H9 (cell line): ENCODE results near the gene RCAN2. TPM values are rescaled to one million over a fixed set of nuclear protein-coding genes. Genes with fewer than 3 reads are reported as not detected.
A peak's percentile ranks its signal among the peaks of the same experiment; 100 is the strongest.

Experiments used
- DNase-seq: peaks from one replicate; pipeline ENCODE4 v3.0.0-alpha.2; 2017
- H2AFZ ChIP-seq: one replicate; pipeline ENCODE4 v1.6.1; 2013; ENCODE audit warnings: mild to moderate bottlenecking, low read length, control low read depth, moderate library complexity
- H2AK5ac ChIP-seq: 2 replicates; pipeline ENCODE4 v1.6.1; 2013; ENCODE audit warnings: low read length, control low read depth, mixed read lengths; ENCODE audit not compliant: insufficient read length
- H2BK120ac ChIP-seq: one replicate; pipeline ENCODE4 v1.6.1; 2013; ENCODE audit warnings: low read depth, mild to moderate bottlenecking, low read length, control low read depth, inconsistent platforms; ENCODE audit not compliant: poor library complexity, severe bottlenecking
- H2BK12ac ChIP-seq: 2 replicates; pipeline ENCODE4 v1.6.1; 2013; ENCODE audit warnings: low read length, control low read depth, mixed read lengths, low read depth; ENCODE audit not compliant: insufficient read length
- H2BK15ac ChIP-seq: 2 replicates; pipeline ENCODE4 v1.6.1; 2013; ENCODE audit warnings: low read depth, low read length, control low read depth
- H2BK20ac ChIP-seq: one replicate; pipeline ENCODE4 v1.6.1; 2013; ENCODE audit warnings: low read depth, mild to moderate bottlenecking, low read length, control low read depth, inconsistent platforms; ENCODE audit not compliant: poor library complexity, severe bottlenecking
- H2BK5ac ChIP-seq: 2 replicates; pipeline ENCODE4 v1.6.1; 2013; ENCODE audit warnings: low read length, control low read depth, mixed read lengths; ENCODE audit not compliant: insufficient read length
- H3K14ac ChIP-seq: 2 replicates; pipeline ENCODE4 v1.6.1; 2013; ENCODE audit warnings: low read length, control low read depth; ENCODE audit not compliant: insufficient read depth
- H3K18ac ChIP-seq: 2 replicates; pipeline ENCODE4 v1.6.1; 2013; ENCODE audit warnings: low read depth, mild to moderate bottlenecking, mixed read lengths, low read length, control low read depth; ENCODE audit not compliant: insufficient read length
- H3K23ac ChIP-seq: 2 replicates; pipeline ENCODE4 v1.6.1; 2013; ENCODE audit warnings: low read length, control low read depth, mixed read lengths, low read depth; ENCODE audit not compliant: insufficient read length
- H3K23me2 ChIP-seq: 2 replicates; pipeline ENCODE4 v1.6.1; 2013; ENCODE audit warnings: low read depth, mild to moderate bottlenecking, mixed read lengths, low read length, control low read depth; ENCODE audit not compliant: insufficient read length, poor library complexity, severe bottlenecking
- H3K27ac ChIP-seq: 2 replicates; pipeline ENCODE4 v1.5.1; 2013; ENCODE audit warnings: low read length, control low read depth, mixed read lengths, low read depth; ENCODE audit not compliant: insufficient read length
- H3K27me3 ChIP-seq: 2 replicates; pipeline ENCODE4 v1.6.1; 2013; ENCODE audit warnings: low read length, control low read depth, inconsistent platforms; ENCODE audit not compliant: insufficient read depth
- H3K4ac ChIP-seq: 2 replicates; pipeline ENCODE4 v1.6.1; 2013; ENCODE audit warnings: low read depth, mild to moderate bottlenecking, control low read depth, inconsistent platforms, low read length, moderate library complexity
- H3K4me1 ChIP-seq: 2 replicates; pipeline ENCODE4 v1.6.1; 2013; ENCODE audit warnings: low read length, control low read depth, inconsistent platforms; ENCODE audit not compliant: insufficient read depth
- H3K4me2 ChIP-seq: 2 replicates; pipeline ENCODE4 v1.6.1; 2013; ENCODE audit warnings: low read length, control low read depth, mixed read lengths; ENCODE audit not compliant: insufficient read length, insufficient read depth
- H3K56ac ChIP-seq: 2 replicates; pipeline ENCODE4 v1.6.1; 2013; ENCODE audit warnings: low read depth, mild to moderate bottlenecking, mixed read lengths, low read length, control low read depth; ENCODE audit not compliant: insufficient read length
- H3K79me1 ChIP-seq: 2 replicates; pipeline ENCODE4 v1.6.1; 2013; ENCODE audit warnings: low read depth, mild to moderate bottlenecking, moderate library complexity, low read length, control low read depth, inconsistent platforms; ENCODE audit not compliant: insufficient read depth, poor library complexity, severe bottlenecking
- H3K79me2 ChIP-seq: 2 replicates; pipeline ENCODE4 v1.6.1; 2013; ENCODE audit warnings: low read length, control low read depth, inconsistent platforms; ENCODE audit not compliant: insufficient read depth
- H3K9ac ChIP-seq: 2 replicates; pipeline ENCODE4 v1.6.1; 2013; ENCODE audit warnings: low read length, control low read depth, mixed read lengths; ENCODE audit not compliant: insufficient read length; ENCODE audit errors: extremely low read depth
- H3K9me3 ChIP-seq: one replicate; pipeline ENCODE4 v1.6.1; 2013; ENCODE audit warnings: low read depth, low read length, inconsistent platforms; ENCODE audit not compliant: control insufficient read depth
- H3T11ph ChIP-seq: one replicate; pipeline ENCODE4 v1.6.1; 2013; ENCODE audit warnings: mild to moderate bottlenecking, low read length, control low read depth, inconsistent platforms
- H4K20me1 ChIP-seq: one replicate; pipeline ENCODE4 v1.6.1; 2013; ENCODE audit not compliant: control insufficient read depth, insufficient read length, insufficient read depth
- H4K5ac ChIP-seq: 2 replicates; pipeline ENCODE4 v1.6.1; 2013; ENCODE audit warnings: low read depth, mild to moderate bottlenecking, mixed read lengths, low read length, control low read depth; ENCODE audit not compliant: insufficient read length
- H4K8ac ChIP-seq: replicated peaks from 2 replicates; pipeline ENCODE4 v1.6.1; 2013; ENCODE audit warnings: low read length, control low read depth, mixed read lengths, low read depth; ENCODE audit not compliant: insufficient read length
- H4K91ac ChIP-seq: 2 replicates; pipeline ENCODE4 v1.6.1; 2013; ENCODE audit warnings: low read depth, mild to moderate bottlenecking, moderate library complexity, mixed read lengths, low read length, control low read depth; ENCODE audit not compliant: insufficient read length
- H3K27ac Mint-ChIP-seq, 3 experiments: 2 replicates in 2 of 3; 3 replicates in 1 of 3; pipeline ENCODE4 v1.8.0; 2020 to 2021; ENCODE audit warnings: mixed read lengths in 3 of 3, mild to moderate bottlenecking in 1 of 3, moderate library complexity in 1 of 3
- H3K27me3 Mint-ChIP-seq: 2 replicates; pipeline ENCODE4 v1.8.0; 2021; ENCODE audit warnings: low read depth, mild to moderate bottlenecking, moderate library complexity, mixed read lengths
- H3K36me3 Mint-ChIP-seq, 3 experiments: 2 replicates in 2 of 3; 3 replicates in 1 of 3; pipeline ENCODE4 v1.8.0; 2020 to 2021; ENCODE audit warnings: low read depth in 3 of 3, mixed read lengths in 3 of 3; ENCODE audit not compliant: insufficient read depth in 1 of 3
- H3K4me1 Mint-ChIP-seq, 2 experiments: 2 replicates each; pipeline ENCODE4 v1.8.0; 2020; ENCODE audit warnings: mixed read lengths in 2 of 2
- H3K4me3 Mint-ChIP-seq, 2 experiments: 2 replicates in 1 of 2; 3 replicates in 1 of 2; pipeline ENCODE4 v1.8.0; 2020 to 2021; ENCODE audit warnings: mild to moderate bottlenecking in 2 of 2, mixed read lengths in 2 of 2, moderate library complexity in 1 of 2
- H3K9me3 Mint-ChIP-seq, 2 experiments: 2 replicates in 1 of 2; 3 replicates in 1 of 2; pipeline ENCODE4 v1.8.0; 2020; ENCODE audit warnings: mild to moderate bottlenecking in 2 of 2, mixed read lengths in 2 of 2, moderate library complexity in 1 of 2
- WGBS: extraction: QIAGEN DNeasy Blood & Tissue Kit; methylation state at CpG from one replicate; pipeline ENCODE4 v1.1.7; 2013; ENCODE audit warnings: missing lambda C conversion rate, low lambda C conversion rate, mixed read lengths; ENCODE audit not compliant: insufficient read length; ENCODE audit errors: extremely low coverage; 5-methylcytosine and 5-hydroxymethylcytosine counted together
- total RNA-seq: library from RNA; stranded (reverse); gene quantifications from 2 replicates; pipeline ENCODE4 v1.2.1, GENCODE V29; 2021
- TF ChIP-seq, protein P1 (sequence below): fragments of 200-600 bp; sonication (generic); conservative IDR thresholded peaks from 3 replicates; pipeline ENCODE4 v1.8.0; 2021; ENCODE audit warnings: antibody characterized with exemption, mild to moderate bottlenecking

The RCAN2 gene
- total RNA-seq, 1 experiment from 2014 or later = 3.0 TPM

- Histone ChIP-seq H2BK12ac (no peak overlapping the region), H4K5ac (no peak overlapping the region), H4K91ac (no peak overlapping the region), H3K9ac (no peak overlapping the region), H3K4me1 (no peaks in the 10 kb centered on the region; the same call in 1 of the 2 replicates), H3K4ac (no peak overlapping the region), H3K18ac (no peak overlapping the region), H3T11ph (no peak overlapping the region), H2AK5ac (no peak overlapping the region), H4K8ac (no peak overlapping the region), H4K20me1 (no peaks in the 10 kb centered on the region), H3K27me3 (no peaks in the 10 kb centered on the region), H3K56ac (no peak overlapping the region), H3K14ac (no peak overlapping the region), H2AFZ (no peak overlapping the region), H3K23ac (no peak overlapping the region), H2BK15ac (no peak overlapping the region), H3K23me2 (no peaks in the 10 kb centered on the region), H2BK5ac (no peak overlapping the region), H3K4me2 (no peak overlapping the region), H3K79me2 (no peaks in the 10 kb centered on the region), H3K9me3 (no peaks in the 10 kb centered on the region), H2BK20ac (no peak overlapping the region), H2BK120ac (no peak overlapping the region), H3K27ac (no peak overlapping the region), H3K79me1 (no peaks in the 10 kb centered on the region)
- no CpG with 5 or more reads among the region's 2 CpGs for WGBS
- Mint-ChIP-seq H3K27ac (no peak overlapping the region), H3K27me3 (no peaks in the 10 kb centered on the region), H3K4me3 (no peak overlapping the region), H3K36me3 (no peaks in the 10 kb centered on the region), H3K4me1 (peaks cover 5 to 7% of the 10 kb centered on the region in 2 experiments; a peak in 3 of 4 replicates), H3K9me3 (no peaks in the 10 kb centered on the region)
- TF ChIP-seq, protein P1, sequence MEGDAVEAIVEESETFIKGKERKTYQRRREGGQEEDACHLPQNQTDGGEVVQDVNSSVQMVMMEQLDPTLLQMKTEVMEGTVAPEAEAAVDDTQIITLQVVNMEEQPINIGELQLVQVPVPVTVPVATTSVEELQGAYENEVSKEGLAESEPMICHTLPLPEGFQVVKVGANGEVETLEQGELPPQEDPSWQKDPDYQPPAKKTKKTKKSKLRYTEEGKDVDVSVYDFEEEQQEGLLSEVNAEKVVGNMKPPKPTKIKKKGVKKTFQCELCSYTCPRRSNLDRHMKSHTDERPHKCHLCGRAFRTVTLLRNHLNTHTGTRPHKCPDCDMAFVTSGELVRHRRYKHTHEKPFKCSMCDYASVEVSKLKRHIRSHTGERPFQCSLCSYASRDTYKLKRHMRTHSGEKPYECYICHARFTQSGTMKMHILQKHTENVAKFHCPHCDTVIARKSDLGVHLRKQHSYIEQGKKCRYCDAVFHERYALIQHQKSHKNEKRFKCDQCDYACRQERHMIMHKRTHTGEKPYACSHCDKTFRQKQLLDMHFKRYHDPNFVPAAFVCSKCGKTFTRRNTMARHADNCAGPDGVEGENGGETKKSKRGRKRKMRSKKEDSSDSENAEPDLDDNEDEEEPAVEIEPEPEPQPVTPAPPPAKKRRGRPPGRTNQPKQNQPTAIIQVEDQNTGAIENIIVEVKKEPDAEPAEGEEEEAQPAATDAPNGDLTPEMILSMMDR = peak; percentile 88
- peak; percentile 31 for DNase-seq
Observed at GRCh38 chr6:46419576-46420002, 71.7 kb downstream of the RCAN2 start.
